Fibroblast of the aortic adventitia (primary cell): Measurements from ENCODE around the gene HNF1B. TPM values are rescaled to one million over a fixed set of nuclear protein-coding genes. Genes with fewer than 3 reads are reported as not detected.

ENCODE experiments used
- DNase-seq: peaks from one replicate; pipeline ENCODE4 v3.0.0-alpha.2; 2010; ENCODE audit warnings: low read depth
- H3K4me3 ChIP-seq: 2 replicates; pipeline ENCODE4 v1.5.1; 2011; ENCODE audit warnings: low read depth, mild to moderate bottlenecking, control low read depth, low read length, moderate library complexity
- total RNA-seq: library from RNA; depleted of rRNA; stranded (reverse); fragments of >200 nt; gene quantifications from 2 replicates; pipeline ENCODE4 v1.2.3, GENCODE V29; 2012; ENCODE audit warnings: low replicate concordance
- TF ChIP-seq, protein P1 (sequence below): IDR thresholded peaks from 2 replicates; pipeline ENCODE4 v1.5.1; 2011; ENCODE audit warnings: mild to moderate bottlenecking, low read length, control low read depth, inconsistent platforms; ENCODE audit not compliant: insufficient read depth

Gene HNF1B
- total RNA-seq, 1 donor = not detected

DNA sequence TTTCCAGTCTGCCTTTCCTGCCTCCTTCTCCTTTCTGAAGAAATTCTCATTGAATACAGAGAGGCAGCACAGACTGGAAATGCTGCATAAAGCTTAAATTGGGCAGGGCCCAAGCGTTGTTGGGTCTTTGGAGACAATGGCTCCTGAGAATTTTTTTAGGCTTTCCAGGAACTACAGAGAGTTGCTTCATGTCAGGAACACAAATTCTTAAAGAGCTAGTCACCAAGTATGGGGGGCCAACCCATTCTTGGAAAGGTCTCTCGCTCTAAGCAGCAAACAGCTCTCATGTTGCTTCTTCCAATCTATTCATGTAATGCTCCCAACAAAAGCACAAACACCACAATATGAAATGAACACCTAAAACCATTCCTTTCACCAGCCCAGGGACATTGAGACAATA lies 6.9 kb downstream of the HNF1B start:
- DNase-seq = peak; percentile 78
- H3K4me3 ChIP-seq = no peak overlapping the region
- TF ChIP-seq, protein P1, sequence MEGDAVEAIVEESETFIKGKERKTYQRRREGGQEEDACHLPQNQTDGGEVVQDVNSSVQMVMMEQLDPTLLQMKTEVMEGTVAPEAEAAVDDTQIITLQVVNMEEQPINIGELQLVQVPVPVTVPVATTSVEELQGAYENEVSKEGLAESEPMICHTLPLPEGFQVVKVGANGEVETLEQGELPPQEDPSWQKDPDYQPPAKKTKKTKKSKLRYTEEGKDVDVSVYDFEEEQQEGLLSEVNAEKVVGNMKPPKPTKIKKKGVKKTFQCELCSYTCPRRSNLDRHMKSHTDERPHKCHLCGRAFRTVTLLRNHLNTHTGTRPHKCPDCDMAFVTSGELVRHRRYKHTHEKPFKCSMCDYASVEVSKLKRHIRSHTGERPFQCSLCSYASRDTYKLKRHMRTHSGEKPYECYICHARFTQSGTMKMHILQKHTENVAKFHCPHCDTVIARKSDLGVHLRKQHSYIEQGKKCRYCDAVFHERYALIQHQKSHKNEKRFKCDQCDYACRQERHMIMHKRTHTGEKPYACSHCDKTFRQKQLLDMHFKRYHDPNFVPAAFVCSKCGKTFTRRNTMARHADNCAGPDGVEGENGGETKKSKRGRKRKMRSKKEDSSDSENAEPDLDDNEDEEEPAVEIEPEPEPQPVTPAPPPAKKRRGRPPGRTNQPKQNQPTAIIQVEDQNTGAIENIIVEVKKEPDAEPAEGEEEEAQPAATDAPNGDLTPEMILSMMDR = no peak

DNA sequence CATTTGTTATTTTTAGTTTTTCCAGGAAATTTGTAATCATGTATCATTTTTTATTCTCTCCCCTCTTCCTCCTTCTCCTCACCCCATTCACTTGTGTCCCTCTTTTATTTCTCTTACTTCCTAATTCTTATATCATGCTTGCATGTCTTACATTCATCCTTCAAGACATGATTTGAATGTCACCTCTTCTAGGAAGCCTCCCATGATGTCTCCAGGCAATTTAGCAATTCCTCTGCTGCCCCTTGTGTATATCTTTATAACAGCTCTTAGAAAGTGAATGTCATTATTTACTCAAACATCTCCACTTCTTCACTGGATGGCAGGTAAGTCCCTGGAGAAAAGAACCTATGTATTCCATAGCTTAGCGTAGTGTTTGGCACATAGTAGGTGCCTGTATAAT lies 7.8 kb downstream of the HNF1B start:
- no peak for DNase-seq
- TF ChIP-seq, protein P1 = no peak
- no peak overlapping the region for H3K4me3 ChIP-seq

DNA sequence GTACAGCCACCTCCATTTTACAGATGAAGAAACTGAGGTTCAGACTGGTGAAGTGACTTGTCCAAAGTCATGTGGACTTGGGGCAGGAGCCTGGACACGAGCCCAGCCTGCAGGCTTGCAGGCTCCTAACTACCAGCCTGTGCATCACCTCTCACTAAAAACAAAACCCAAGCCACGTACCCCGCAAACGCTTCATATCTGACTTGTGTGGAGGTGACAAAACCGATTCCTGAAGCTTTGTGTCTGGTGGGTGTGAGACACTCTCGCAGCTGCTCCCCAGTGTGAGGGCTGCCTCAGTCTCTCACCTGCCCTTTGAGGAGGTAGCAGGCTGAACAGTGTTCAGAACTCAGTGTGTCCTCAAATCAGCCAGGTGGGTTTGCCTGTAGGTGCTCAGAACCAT lies 8.4 kb downstream of the HNF1B start:
- no peak for DNase-seq
- no peak overlapping the region for H3K4me3 ChIP-seq
- TF ChIP-seq, protein P1 = no peak

DNA sequence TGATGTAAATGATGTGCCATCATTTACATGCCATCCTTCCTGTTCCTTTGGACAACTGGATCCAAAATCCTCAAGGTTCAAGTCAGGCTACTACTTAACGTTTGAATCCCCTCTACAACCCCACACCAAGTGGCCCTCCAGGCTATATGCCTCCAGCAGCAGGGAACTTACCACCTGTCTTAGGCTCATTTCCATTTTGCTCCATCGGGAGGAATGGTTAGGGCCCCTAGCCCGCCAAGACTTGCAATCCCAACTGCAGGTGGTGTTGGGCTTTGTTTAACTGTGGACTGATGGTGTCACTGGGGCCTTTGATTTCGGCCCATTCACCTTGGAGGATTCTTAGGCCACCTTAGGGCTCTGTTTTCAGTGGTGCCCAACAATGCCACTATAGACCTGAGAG lies 9.7 kb downstream of the HNF1B start:
- TF ChIP-seq, protein P1 = no peak
- H3K4me3 ChIP-seq = no peak overlapping the region
- no peak for DNase-seq

DNA sequence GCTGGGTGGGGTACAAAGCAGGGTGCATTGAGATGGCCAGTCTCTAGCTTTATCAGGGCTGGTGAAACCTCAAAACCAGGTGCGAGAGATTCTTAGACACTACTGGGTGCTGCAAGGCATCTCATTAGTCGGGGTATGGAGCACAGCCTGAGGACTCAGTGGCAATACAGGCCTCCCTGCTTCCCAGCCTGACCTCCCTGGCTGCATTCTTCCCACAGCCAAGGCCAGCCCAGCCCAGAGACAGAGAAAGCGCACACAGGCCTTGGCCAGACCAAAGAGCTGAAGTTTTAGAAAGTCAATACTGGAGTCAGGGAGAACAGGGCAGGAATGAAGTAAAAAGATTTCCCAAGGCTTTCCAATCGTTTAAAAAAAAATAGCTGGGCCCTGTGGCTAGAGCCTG lies 12.5 kb downstream of the HNF1B start:
- TF ChIP-seq, protein P1 = no peak
- no peak for DNase-seq
- H3K4me3 ChIP-seq = no peak overlapping the region

DNA sequence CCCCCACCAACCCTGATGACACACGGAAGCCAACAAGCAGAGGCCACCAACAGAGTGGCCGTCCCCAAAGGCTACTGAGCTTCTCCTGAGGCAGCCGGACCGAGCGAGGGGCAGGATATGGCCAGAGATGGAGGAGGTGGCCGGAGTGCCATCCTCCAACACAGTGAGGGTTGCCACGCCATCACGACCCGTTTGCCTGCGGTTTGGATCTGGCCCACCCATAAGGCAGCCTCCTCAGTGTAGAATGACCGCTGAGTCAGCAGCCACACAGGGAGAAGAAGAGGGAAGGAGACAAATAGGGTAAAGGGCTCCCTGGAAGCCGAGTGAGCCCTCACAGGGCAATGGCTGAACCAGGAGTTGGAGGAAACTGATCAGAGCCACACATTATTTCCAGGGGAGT lies 13.8 kb downstream of the HNF1B start:
- no peak for DNase-seq
- no peak overlapping the region for H3K4me3 ChIP-seq
- TF ChIP-seq, protein P1 = no peak

DNA sequence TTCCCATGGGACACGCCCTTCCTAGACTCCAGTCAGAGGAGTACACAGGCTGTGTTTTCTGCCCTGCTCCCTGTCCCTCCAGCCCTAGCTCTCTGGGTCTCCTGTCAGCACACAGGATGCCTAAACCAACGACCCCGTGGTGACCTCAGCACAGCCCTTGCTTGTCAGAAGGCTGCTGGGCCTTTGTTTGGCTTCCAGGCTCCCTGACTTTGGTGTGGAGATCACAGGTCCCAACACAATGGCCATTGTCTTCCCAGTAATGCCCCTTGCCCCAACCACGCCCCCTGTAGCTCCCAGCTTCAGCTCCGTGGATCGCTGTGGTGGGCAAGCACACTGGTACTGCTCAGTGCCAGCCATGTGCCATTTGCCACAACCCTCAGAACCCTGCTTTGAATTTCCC lies 15.0 kb downstream of the HNF1B start:
- no peak for DNase-seq
- no peak overlapping the region for H3K4me3 ChIP-seq
- TF ChIP-seq, protein P1 = no peak
